ENCODE measurements around the gene CTNNA1.

DNA sequence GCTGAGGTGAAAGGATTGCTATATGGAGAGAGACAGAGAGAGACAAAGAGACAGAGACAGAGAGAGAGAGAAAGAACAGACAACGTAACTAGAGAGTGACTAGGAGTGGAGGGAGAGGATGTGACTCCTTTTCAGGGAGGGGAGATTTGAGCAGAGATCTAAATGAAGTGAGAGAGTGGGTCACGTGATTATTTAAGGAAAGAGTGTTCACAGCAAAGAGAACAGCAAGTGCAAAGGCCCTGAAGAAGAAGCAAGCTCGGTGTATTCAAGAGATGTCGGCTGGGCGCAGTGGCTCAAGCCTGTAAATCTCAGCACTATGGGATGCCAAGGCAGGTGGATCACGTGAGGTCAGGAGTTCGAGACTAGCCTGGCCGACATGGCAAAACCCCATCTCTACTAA is 40.9 kb upstream of the CTNNA1 start:
- TF ChIP-seq POLR2A (IDR thresholded peaks at IDR 0.05) = no peak
- TF ChIP-seq CTCF (IDR thresholded peaks at IDR 0.05) = no peak
